22Rv1 (cell line): ENCODE results near the gene FRRS1L.

ENCODE experiments used
- ZFX ChIP-seq: fragments of 450-650 bp; IDR thresholded peaks from 2 replicates; pipeline ENCODE4 v1.6.1; 2017; ENCODE audit warnings: antibody characterized with exemption, borderline replicate concordance
- TF ChIP-seq, protein P1 (sequence below): fragments of 450-650 bp; IDR thresholded peaks from 2 replicates; pipeline ENCODE4 v1.5.1; 2017; ENCODE audit warnings: mild to moderate bottlenecking

DNA sequence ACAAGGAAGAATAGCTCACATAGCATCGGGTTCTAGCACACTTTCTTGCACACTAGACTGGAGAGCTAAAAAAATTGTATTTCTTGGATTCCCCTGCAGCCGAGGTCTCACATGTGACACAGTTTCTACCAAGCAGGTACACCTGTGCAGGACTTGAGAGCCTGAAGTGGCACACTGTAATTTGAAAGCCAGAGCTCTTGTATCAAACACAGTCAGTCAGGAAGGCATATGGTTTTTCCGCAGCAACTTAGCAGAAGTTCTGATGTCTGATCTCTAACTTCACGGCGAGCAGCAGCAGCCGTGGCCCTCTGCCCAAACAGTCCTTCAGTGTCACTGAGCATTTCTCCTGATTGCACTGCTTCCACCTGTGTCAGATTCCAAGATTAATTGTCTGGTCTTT, 72.8 kb downstream of the FRRS1L start:
- TF ChIP-seq, protein P1, sequence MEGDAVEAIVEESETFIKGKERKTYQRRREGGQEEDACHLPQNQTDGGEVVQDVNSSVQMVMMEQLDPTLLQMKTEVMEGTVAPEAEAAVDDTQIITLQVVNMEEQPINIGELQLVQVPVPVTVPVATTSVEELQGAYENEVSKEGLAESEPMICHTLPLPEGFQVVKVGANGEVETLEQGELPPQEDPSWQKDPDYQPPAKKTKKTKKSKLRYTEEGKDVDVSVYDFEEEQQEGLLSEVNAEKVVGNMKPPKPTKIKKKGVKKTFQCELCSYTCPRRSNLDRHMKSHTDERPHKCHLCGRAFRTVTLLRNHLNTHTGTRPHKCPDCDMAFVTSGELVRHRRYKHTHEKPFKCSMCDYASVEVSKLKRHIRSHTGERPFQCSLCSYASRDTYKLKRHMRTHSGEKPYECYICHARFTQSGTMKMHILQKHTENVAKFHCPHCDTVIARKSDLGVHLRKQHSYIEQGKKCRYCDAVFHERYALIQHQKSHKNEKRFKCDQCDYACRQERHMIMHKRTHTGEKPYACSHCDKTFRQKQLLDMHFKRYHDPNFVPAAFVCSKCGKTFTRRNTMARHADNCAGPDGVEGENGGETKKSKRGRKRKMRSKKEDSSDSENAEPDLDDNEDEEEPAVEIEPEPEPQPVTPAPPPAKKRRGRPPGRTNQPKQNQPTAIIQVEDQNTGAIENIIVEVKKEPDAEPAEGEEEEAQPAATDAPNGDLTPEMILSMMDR = no peak
- no peak for TF ChIP-seq ZFX
